Right ventricle myocardium inferior (tissue), 1 donor: Measurements from ENCODE around the gene MT1F. TPM values are rescaled to one million over a fixed set of nuclear protein-coding genes. Genes with fewer than 3 reads are reported as not detected.

Experiments used
- ATAC-seq: fragments of 200-7000 bp; cut with Tn5 transposase; one replicate; pipeline ENCODE4 v1.9.1; 2020; ENCODE audit warnings: mild to moderate bottlenecking, moderate library complexity
- DNase-seq: peaks from one replicate; pipeline ENCODE4 v3.0.0; 2021; ENCODE audit errors: missing footprints
- intact Hi-C: fragments of 100-400 bp; cut with DNase I; formaldehyde crosslinking; loops from one replicate; pipeline ENCODE4 v1.11.0; 2022
- total RNA-seq: library from RNA; stranded (reverse); fragmentation: NEBNext Ultra II Directional; extraction: Animal tissue kit (Norgen Biotek cat#: 25700); gene quantifications from one replicate; pipeline ENCODE4 v1.2.1, GENCODE V29; 2021
- donor health status: DM: no; HTN: yes; CAD: no; lungs with severe emphysema.

Gene MT1F
- total RNA-seq, 1 donor from 2014 or later: 2.2 TPM

DNA sequence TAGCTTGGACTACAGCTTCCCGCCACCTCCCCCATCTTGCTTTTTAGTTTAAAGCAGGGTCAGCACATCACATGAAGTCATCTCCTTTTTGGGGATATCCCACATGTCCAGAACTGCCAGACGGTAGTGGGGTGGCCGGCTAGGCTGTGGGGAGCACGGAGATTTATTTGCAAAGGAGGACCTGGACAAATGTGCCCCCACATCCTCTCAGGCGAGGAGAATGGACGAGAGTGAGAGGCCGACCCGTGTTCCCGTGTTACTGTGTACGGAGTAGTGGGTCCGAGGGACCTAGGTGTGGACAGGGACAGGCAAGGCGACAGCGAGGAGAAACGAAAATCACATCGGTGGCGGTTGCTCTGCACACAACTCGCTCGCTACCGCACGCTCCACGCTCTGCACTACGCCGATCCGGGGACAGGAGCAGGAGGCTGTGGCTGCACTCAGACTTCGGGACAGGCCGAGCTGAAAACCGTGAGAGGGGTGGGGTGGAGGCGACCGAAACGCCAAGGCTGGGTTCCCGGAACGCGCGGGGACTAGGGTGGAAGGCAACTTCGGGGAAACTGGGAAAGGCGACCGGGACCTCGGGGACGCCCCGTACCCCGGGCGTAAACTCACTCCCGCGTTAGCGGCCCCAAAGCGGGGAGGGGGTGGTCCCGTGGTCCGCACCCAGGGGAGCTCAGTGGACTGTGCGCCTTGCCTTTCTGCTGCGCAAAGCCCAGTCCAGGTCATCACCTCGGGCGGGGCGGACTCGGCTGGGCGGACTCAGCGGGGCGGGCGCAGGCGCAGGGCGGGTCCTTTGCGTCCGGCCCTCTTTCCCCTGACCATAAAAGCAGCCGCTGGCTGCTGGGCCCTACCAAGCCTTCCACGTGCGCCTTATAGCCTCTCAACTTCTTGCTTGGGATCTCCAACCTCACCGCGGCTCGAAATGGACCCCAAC is 19.7 kb upstream of the MT1F start, which contains the start of gene MT1A:
Gene MT1A, plus strand, starts transcription at position 853 of the 937 bp plus-strand sequence. Its CDS starts 73 bp downstream, at position 926.
- peak; percentile 94 for ATAC-seq
- intact Hi-C loops: loop anchor here (5.0 kb wide), 1 partner anchor 44 kb away; the partner anchor contains the start of gene MT1X
- peak; percentile 89 for DNase-seq

DNA sequence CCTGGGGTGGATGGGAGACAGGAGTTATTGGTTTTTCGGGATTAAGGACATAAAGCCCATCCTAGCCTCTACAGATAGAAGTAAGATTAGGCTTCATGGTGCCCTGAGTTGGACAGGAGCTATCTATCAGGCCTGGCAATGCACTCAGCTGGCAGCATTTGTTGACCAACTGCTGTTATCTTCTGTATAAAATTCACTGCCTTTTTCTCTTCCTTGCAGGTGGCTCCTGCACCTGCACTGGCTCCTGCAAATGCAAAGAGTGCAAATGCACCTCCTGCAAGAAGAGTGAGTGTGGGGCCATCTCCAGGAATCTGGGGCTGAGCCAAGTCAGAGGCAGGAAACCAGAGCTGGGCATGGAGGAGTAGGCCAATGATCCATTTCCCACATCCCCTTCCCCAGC is 18.7 kb upstream of the MT1F start:
- intact Hi-C loops: loop anchor here (5.0 kb wide), 1 partner anchor 43 kb away; the partner anchor contains the start of gene MT1X
- ATAC-seq: no peak

DNA sequence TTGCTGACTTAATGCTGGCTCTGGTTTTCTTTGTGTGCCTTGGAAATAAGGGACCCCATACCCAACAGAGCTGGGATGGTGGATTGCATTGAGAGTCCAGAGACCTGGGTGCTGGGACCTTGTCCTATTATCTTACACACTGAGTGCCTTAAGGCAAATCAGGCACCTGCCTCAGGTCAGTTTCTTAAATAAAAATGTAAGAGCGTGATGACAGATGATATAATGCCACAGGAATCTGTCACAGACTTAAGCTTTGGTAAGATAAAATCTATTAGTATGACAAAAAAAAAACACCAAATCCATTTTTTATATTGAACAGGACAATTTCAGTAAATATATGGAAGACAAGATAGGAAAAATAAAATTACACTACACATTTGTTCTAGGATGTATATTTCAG is 17.7 kb upstream of the MT1F start:
- ATAC-seq (no peak), DNase-seq (no peak)
- intact Hi-C loops: no loop called here

More for the DNA sequence above, 18.7 kb upstream of the MT1F start:
- peak; percentile 14 for DNase-seq

- ATAC-seq (no peak), DNase-seq (peak; percentile 6)
- intact Hi-C loops: no loop called here
These were observed 16.6 kb upstream of the MT1F start for GRCh38 chr16:56641166-56641565.

GRCh38 chr16:56643080-56643778 is 14.5 kb upstream of the MT1F start:
- ATAC-seq: peak; percentile 90
- peak; percentile 80 for DNase-seq
- intact Hi-C loops: no loop called here

- intact Hi-C loops: no loop called here
- DNase-seq (no peak), ATAC-seq (no peak)
These were observed 13.9 kb upstream of the MT1F start for GRCh38 chr16:56643833-56644232.

DNA sequence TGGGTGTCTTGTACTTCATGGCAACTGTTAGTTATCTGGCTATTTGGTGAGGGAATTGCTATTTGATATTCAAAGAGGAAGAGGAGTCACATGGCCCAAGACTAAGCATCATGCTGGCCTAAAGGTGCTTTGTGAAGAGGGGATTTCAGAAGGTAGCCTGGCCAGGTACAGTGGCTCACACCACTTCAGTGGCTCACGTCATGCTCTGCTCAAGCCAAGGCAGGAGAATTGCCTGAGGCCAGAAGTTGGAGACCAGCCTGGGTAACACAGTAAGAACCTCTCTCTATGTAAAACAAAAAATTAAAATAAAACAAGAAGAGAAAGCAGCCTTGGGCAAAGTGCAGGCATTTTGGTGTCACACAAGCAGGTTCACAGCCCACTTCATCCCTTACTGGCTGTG is 12.4 kb upstream of the MT1F start:
- DNase-seq: peak; percentile 4
- no peak for ATAC-seq
- intact Hi-C loops: no loop called here

DNA sequence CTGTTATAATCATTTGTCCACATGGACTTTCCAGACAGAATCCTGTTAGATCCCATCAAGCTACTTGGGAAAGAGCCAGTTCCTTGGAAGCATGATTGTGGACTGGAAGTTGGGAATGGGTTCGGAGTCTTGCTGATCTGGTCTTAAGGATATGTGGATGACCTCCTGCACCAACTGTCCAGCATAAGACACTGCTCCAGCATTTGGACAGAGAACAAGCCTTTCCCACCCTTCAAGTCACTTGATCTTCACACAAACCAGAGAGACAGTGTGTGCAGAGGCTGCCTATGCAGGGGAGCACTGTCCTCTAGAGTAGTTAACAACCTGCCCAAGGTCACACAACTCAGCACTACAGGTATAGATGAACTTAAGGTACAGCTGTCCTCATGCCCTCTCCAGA is 11.9 kb upstream of the MT1F start:
- DNase-seq (no peak), ATAC-seq (no peak)
- intact Hi-C loops: no loop called here

GRCh38 chr16:56647641-56648431 is 9.9 kb upstream of the MT1F start:
- intact Hi-C loops: no loop called here
- DNase-seq (no peak), ATAC-seq (no peak)

DNA sequence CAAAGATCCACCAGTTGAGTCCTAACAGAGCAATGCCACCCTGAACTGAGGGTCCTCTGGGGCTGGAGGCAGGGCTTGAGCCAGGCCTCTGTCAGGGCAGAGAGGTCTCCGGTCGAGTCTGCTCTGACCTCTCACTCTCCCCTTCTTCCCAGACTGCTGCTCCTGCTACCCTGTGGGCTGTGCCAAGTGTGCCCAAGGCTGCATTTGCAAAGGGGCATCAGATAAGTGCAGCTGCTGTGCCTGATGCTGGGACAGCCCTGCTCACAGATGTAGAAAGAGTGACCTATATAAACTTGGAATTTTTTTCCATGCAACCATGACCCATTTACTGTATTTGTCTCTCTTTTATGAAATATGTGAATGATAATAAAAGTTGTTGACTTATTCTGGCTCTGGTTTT is 8.5 kb upstream of the MT1F start:
- DNase-seq (no peak), ATAC-seq (no peak)
- intact Hi-C loops: no loop called here

- intact Hi-C loops: no loop called here
- no peak for DNase-seq
- ATAC-seq: no peak
These were observed 7.9 kb upstream of the MT1F start for GRCh38 chr16:56649820-56650219.

GRCh38 chr16:56651586-56651985 is 6.2 kb upstream of the MT1F start, which contains the start of gene MT1B:
MT1B (plus strand) TSS chr16:56651886; CDS start chr16:56651954, 68 bp downstream.
- intact Hi-C loops: no loop called here
- no peak for ATAC-seq
- no peak for DNase-seq

GRCh38 chr16:56652600-56652999 is 5.2 kb upstream of the MT1F start:
- ATAC-seq (no peak), DNase-seq (no peak)
- intact Hi-C loops: no loop called here

DNA sequence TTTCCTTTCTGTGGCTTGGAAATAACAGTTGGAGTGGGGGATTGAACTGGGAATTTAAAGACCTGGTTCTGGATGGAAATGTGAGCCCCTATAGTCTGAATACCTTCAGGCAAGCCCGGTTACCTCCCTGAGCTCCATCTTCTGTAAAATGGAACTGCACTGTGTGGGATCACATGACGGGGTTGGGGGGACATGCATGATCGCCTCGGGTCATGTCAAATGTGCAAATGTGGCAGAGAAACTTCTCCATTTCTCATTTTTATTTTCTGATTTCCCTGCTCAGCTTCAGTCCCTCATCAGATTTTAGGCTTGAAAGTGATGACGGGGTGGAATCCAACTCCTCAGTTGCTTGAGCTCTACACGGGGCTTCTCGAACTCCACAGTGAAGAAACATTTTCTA is 4.5 kb upstream of the MT1F start:
- ATAC-seq (no peak), DNase-seq (no peak)
- intact Hi-C loops: no loop called here

DNA sequence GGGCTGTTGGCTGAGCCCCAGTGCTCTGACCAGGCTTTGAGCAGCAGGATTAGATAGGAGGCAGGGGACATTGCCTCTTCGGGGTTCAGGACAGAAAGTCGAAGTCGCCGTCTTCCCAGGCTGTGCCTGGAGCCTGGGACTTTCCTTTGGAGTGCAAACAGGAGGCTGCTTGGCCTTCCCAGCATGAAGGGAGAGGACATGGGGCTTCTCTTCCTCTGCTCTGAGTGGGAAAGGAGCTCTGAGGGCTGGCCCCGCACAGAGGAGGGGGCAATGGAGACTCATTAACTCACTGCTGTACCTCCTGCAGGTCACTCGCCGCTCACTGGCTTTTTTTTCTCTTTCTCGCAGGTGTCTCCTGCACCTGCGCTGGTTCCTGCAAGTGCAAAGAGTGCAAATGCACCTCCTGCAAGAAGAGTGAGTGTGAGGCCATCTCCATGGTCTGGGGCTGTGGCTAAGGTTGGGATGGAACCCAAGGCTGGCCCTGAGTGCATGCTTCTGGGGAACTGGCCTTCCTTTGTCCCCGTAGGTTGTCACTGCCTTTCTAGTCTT is 642 bp downstream of the MT1F start:
- DNase-seq (no peak), ATAC-seq (no peak)
- intact Hi-C loops: no loop called here

DNA sequence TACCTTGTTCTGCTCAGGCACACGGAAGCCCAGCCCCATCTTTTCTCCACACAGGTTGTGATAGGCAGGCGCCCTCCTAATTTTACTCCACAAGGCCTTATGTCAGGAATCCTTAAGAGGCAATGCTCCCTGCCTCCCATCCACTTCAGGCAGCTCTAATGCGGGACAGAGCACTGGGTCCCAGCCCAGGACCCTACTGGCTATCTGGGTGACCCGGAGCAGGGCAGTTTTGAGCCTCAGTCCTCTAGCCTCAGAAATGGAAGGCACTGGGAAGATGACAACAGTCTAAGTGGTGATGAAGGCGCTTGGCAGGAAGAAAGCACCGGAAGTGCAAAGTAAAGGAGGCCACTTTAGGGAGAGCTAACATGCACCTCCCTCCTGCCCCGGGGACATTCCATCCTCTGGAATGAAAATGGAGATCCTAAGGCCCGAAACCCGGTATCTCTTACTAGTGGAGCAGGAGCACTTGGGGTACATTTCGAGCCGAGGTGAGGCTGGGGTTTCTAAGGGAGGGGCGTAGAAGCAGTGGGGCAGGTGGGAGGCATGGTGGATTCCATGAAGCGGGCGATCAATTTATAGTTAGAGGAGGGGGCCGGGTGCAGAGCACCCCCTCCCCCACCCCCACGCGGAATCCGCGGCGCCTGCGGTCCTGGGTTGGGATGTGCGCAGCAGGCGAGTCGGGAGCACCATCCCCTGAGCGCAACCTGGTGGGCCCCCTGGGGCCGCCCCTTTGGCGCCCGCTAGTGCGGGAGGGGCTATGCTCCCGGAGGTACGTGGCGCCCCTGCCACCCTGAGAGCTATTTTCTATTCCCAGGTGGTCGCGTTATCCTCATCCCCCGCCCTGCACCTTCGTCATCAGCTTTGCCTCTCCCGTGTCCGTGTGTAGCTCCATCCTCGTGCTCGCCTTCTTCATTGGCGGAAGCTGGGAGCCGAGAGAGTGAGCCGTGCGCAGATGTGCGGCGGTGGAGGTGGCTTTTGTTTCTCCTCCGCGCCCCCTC is 4.9 kb downstream of the MT1F start:
- ATAC-seq: no peak
- no peak for DNase-seq
- intact Hi-C loops: no loop called here

GRCh38 chr16:56664506-56664905 is 6.7 kb downstream of the MT1F start:
- DNase-seq: no peak
- intact Hi-C loops: no loop called here
- no peak for ATAC-seq
